ENCODE data around the gene VSTM2L.

Gene VSTM2L

GRCh38 chr20:37911838-37912281 lies 8.9 kb downstream of the VSTM2L start:
- Histone ChIP-seq H3K9me3 (ENCODE audit: control insufficient read depth in 2 of 2, low read length in 2 of 2) (no peaks in the 10 kb centered on the region), H3K36me3 (ENCODE audit: control insufficient read depth in 2 of 2, insufficient read depth in 2 of 2, low read length in 2 of 2) (no peaks in the 10 kb centered on the region), H3K4me3 (ENCODE audit: low read length in 2 of 2) (no peak overlapping the region), H3K9ac (ENCODE audit: low read depth in 1 of 2, low read length in 2 of 2) (no peak overlapping the region), H3K27ac (ENCODE audit: low read depth in 2 of 2, low read length in 2 of 2) (no peak overlapping the region), H3K4me1 (ENCODE audit: control insufficient read depth in 2 of 2, insufficient read depth in 2 of 2, low read length in 2 of 2) (peaks cover 0 to 3% of the 10 kb centered on the region in 2 donors), H3K27me3 (ENCODE audit: control insufficient read depth in 2 of 2, insufficient read depth in 2 of 2, low read length in 2 of 2) (peaks cover 28 to 47% of the 10 kb centered on the region in 2 donors)

GRCh38 chr20:37912874-37913273 lies 9.9 kb downstream of the VSTM2L start:
- Histone ChIP-seq H3K36me3 (ENCODE audit: control insufficient read depth in 2 of 2, insufficient read depth in 2 of 2, low read length in 2 of 2) (no peaks in the 10 kb centered on the region), H3K4me1 (ENCODE audit: control insufficient read depth in 2 of 2, insufficient read depth in 2 of 2, low read length in 2 of 2) (peaks cover 0 to 3% of the 10 kb centered on the region in 2 donors), H3K9me3 (ENCODE audit: control insufficient read depth in 2 of 2, low read length in 2 of 2) (no peaks in the 10 kb centered on the region), H3K9ac (ENCODE audit: low read depth in 1 of 2, low read length in 2 of 2) (no peak overlapping the region), H3K27ac (ENCODE audit: low read depth in 2 of 2, low read length in 2 of 2) (no peak overlapping the region), H3K27me3 (ENCODE audit: control insufficient read depth in 2 of 2, insufficient read depth in 2 of 2, low read length in 2 of 2) (peaks cover 27 to 48% of the 10 kb centered on the region in 2 donors), H3K4me3 (ENCODE audit: low read length in 2 of 2) (no peak overlapping the region)

DNA sequence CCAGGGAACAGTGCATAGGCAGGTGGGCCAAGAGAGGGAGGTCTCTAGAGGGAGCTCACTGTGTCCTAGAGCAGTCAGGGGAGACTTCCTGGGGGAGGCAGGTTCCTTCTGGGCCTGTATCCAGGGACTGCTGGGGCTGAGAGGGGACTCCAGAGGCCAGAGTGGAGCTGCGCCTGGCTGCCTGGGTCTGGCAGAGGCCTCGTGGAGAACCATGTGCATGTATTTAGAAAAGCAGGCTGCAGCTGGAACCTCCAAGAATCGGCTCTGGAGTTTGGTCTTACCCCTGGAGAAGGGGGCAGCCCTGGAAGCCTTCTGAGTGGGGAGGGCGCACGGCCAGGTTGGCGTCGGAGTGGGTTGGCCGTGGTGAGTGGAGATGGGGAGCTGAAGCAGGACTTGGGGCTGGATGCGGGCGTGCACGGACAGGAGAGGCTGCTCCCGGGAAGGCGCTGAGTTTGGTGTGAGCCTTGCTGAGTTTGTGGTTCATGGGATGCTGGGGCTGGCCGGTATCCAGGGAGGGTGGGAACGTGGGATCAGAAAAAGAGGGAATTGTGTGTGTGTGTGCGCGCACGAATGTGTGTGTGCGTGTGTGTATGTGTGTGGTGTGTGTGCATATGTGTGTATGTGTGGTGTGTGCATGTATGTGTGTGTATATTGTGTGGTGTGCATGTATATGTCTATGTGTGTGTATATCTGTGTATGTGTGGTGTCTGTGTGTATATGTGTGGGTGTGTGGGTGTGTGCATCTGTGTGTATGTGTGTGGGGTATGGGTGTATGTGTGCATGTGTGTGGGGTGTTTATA lies 10.8 kb downstream of the VSTM2L start:
- no peaks in the 10 kb centered on the region for H3K36me3 ChIP-seq (ENCODE audit: control insufficient read depth in 2 of 2, insufficient read depth in 2 of 2, low read length in 2 of 2)
- no peak overlapping the region for H3K4me3 ChIP-seq (ENCODE audit: low read length in 2 of 2)
- H3K27me3 ChIP-seq (ENCODE audit: control insufficient read depth in 2 of 2, insufficient read depth in 2 of 2, low read length in 2 of 2) = peaks cover 30 to 52% of the 10 kb centered on the region in 2 donors
- H3K4me1 ChIP-seq (ENCODE audit: control insufficient read depth in 2 of 2, insufficient read depth in 2 of 2, low read length in 2 of 2) = peaks cover 0 to 3% of the 10 kb centered on the region in 2 donors
- no peak overlapping the region for H3K9ac ChIP-seq (ENCODE audit: low read depth in 1 of 2, low read length in 2 of 2)
- H3K27ac ChIP-seq (ENCODE audit: low read depth in 2 of 2, low read length in 2 of 2) = no peak overlapping the region
- H3K9me3 ChIP-seq (ENCODE audit: control insufficient read depth in 2 of 2, low read length in 2 of 2) = no peaks in the 10 kb centered on the region

- peaks cover 30 to 52% of the 10 kb centered on the region in 2 donors for H3K27me3 ChIP-seq (ENCODE audit: control insufficient read depth in 2 of 2, insufficient read depth in 2 of 2, low read length in 2 of 2)
- H3K9me3 ChIP-seq (ENCODE audit: control insufficient read depth in 2 of 2, low read length in 2 of 2) = no peaks in the 10 kb centered on the region
- no peak overlapping the region for H3K4me3 ChIP-seq (ENCODE audit: low read length in 2 of 2)
- H3K36me3 ChIP-seq (ENCODE audit: control insufficient read depth in 2 of 2, insufficient read depth in 2 of 2, low read length in 2 of 2) = no peaks in the 10 kb centered on the region
- no peak overlapping the region for H3K27ac ChIP-seq (ENCODE audit: low read depth in 2 of 2, low read length in 2 of 2)
- no peak overlapping the region for H3K9ac ChIP-seq (ENCODE audit: low read depth in 1 of 2, low read length in 2 of 2)
- peaks cover 0 to 3% of the 10 kb centered on the region in 2 donors for H3K4me1 ChIP-seq (ENCODE audit: control insufficient read depth in 2 of 2, insufficient read depth in 2 of 2, low read length in 2 of 2)
Observed at GRCh38 chr20:37914367-37914671, 11.4 kb downstream of the VSTM2L start.

DNA sequence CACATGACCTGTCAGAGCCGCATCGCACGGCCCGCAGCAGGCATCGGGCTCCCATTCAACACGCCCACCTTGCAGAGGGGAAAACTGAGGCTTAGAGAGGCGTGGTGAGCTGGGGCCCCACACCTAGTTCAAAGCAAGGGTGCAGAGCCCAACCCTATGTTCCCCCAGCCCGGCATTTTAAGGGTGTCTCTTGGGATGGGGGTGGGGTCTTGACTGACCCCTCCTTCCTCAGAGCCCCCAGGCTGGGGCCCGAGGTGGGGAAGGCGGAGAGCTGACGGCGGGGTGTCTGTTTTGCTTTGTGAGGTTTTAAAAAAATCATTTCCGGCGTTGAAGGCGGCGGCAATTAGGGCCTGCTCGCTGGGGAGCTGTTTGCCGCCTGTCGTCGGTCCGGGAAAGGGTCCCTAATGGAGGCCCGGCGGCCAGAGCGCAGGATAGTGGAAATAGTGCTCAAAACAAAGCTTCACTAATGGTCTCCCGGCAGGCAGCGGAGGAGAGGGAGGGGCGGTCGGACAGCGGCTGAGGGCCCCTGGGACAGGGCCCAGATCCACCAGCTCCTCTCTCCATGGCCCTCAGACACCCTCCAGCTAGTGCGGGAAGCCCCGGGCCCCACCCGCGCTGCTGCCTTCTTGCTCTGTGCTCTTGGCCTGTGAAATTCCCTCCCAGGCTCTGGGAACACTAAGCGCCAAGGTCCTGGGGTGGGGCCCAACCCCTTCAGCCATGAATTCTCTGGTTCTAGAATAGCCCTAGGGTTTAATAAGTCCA lies 11.9 kb downstream of the VSTM2L start:
- Histone ChIP-seq H3K27ac (ENCODE audit: low read depth in 2 of 2, low read length in 2 of 2) (no peak overlapping the region), H3K36me3 (ENCODE audit: control insufficient read depth in 2 of 2, insufficient read depth in 2 of 2, low read length in 2 of 2) (no peaks in the 10 kb centered on the region), H3K4me3 (ENCODE audit: low read length in 2 of 2) (peak overlapping the region; percentile 6 to 31), H3K4me1 (ENCODE audit: control insufficient read depth in 2 of 2, insufficient read depth in 2 of 2, low read length in 2 of 2) (peaks cover 0 to 3% of the 10 kb centered on the region in 2 donors), H3K9ac (ENCODE audit: low read depth in 1 of 2, low read length in 2 of 2) (peak overlapping the region; percentile 6 to 34), H3K9me3 (ENCODE audit: control insufficient read depth in 2 of 2, low read length in 2 of 2) (no peaks in the 10 kb centered on the region), H3K27me3 (ENCODE audit: control insufficient read depth in 2 of 2, insufficient read depth in 2 of 2, low read length in 2 of 2) (peaks cover 33 to 52% of the 10 kb centered on the region in 2 donors)

- Histone ChIP-seq H3K9me3 (ENCODE audit: control insufficient read depth in 2 of 2, low read length in 2 of 2) (no peaks in the 10 kb centered on the region), H3K27me3 (ENCODE audit: control insufficient read depth in 2 of 2, insufficient read depth in 2 of 2, low read length in 2 of 2) (peaks cover 35 to 52% of the 10 kb centered on the region in 2 donors), H3K4me3 (ENCODE audit: low read length in 2 of 2) (no peak overlapping the region), H3K4me1 (ENCODE audit: control insufficient read depth in 2 of 2, insufficient read depth in 2 of 2, low read length in 2 of 2) (peaks cover 0 to 3% of the 10 kb centered on the region in 2 donors), H3K9ac (ENCODE audit: low read depth in 1 of 2, low read length in 2 of 2) (no peak overlapping the region), H3K36me3 (ENCODE audit: control insufficient read depth in 2 of 2, insufficient read depth in 2 of 2, low read length in 2 of 2) (no peaks in the 10 kb centered on the region), H3K27ac (ENCODE audit: low read depth in 2 of 2, low read length in 2 of 2) (no peak overlapping the region)
Observed at GRCh38 chr20:37915434-37915787, 12.5 kb downstream of the VSTM2L start.

DNA sequence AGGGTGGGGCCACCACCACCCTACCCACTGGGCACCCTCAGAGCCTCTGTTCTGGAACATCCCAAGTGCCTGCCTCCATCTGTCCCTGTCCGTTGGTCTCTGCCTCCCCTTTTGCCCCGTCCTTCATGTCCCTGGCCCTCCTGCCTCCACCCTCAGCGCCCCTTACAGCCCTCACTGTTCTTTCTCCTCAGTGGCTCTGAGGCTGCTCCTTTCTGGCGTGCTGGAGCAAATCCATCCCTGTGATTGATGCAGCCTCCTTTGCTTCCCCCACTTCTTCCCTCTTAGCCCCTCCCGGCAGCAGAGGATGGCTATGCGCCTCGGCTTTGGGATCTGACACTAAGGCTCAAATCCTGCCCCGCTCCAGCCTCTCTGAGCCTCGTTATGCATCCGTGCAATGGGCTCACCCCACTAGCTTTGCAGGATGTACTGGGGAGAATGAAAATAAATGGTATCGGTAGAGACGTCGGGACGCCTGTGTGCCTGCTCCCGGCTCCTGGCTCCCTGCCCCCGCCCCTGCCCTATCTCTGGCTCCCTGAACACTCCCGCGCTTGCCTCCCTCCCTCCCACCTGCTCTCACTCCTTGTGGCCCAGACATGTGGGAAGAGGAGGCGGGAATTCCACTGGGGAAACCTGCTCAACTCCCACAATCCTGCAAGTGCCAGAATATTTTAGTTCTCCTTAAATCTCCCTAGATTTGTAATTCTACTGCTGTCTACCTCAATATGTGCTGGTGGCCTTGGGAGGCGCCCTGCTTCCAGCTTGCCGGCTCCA lies 13.1 kb downstream of the VSTM2L start:
- Histone ChIP-seq H3K27ac (ENCODE audit: low read depth in 2 of 2, low read length in 2 of 2) (no peak overlapping the region), H3K9me3 (ENCODE audit: control insufficient read depth in 2 of 2, low read length in 2 of 2) (no peaks in the 10 kb centered on the region), H3K4me1 (ENCODE audit: control insufficient read depth in 2 of 2, insufficient read depth in 2 of 2, low read length in 2 of 2) (peaks cover 0 to 3% of the 10 kb centered on the region in 2 donors), H3K4me3 (ENCODE audit: low read length in 2 of 2) (no peak overlapping the region), H3K27me3 (ENCODE audit: control insufficient read depth in 2 of 2, insufficient read depth in 2 of 2, low read length in 2 of 2) (peaks cover 35 to 56% of the 10 kb centered on the region in 2 donors), H3K9ac (ENCODE audit: low read depth in 1 of 2, low read length in 2 of 2) (no peak overlapping the region), H3K36me3 (ENCODE audit: control insufficient read depth in 2 of 2, insufficient read depth in 2 of 2, low read length in 2 of 2) (no peaks in the 10 kb centered on the region)

GRCh38 chr20:37917461-37917860 lies 14.5 kb downstream of the VSTM2L start:
- Histone ChIP-seq H3K4me1 (ENCODE audit: control insufficient read depth in 2 of 2, insufficient read depth in 2 of 2, low read length in 2 of 2) (peaks cover 0 to 3% of the 10 kb centered on the region in 2 donors), H3K27me3 (ENCODE audit: control insufficient read depth in 2 of 2, insufficient read depth in 2 of 2, low read length in 2 of 2) (peaks cover 27 to 46% of the 10 kb centered on the region in 2 donors), H3K36me3 (ENCODE audit: control insufficient read depth in 2 of 2, insufficient read depth in 2 of 2, low read length in 2 of 2) (no peaks in the 10 kb centered on the region), H3K9me3 (ENCODE audit: control insufficient read depth in 2 of 2, low read length in 2 of 2) (no peaks in the 10 kb centered on the region), H3K4me3 (ENCODE audit: low read length in 2 of 2) (no peak overlapping the region), H3K27ac (ENCODE audit: low read depth in 2 of 2, low read length in 2 of 2) (no peak overlapping the region), H3K9ac (ENCODE audit: low read depth in 1 of 2, low read length in 2 of 2) (no peak overlapping the region)

DNA sequence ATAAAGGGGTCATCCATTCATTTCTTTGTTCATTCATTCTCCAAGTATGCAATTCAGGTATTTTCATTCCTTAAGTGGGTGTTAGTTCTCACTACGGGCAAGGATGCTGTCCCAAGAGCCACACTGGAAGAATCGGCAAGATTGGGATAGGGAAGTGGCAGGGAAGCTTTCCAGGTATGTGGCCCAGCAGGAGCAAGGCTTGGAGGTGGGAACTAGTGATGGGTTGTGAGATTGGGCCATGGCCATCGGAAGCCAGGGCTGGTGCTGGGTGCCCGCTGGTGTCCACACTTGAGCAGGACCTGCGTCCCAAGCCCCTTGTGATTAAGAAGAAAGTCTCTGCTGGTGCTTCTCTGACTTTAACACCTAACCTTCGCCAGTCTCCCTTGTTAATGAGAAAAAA lies 15.1 kb downstream of the VSTM2L start:
- no peaks in the 10 kb centered on the region for H3K9me3 ChIP-seq (ENCODE audit: control insufficient read depth in 2 of 2, low read length in 2 of 2)
- H3K27ac ChIP-seq (ENCODE audit: low read depth in 2 of 2, low read length in 2 of 2) = no peak overlapping the region
- H3K9ac ChIP-seq (ENCODE audit: low read depth in 1 of 2, low read length in 2 of 2) = no peak overlapping the region
- no peaks in the 10 kb centered on the region for H3K36me3 ChIP-seq (ENCODE audit: control insufficient read depth in 2 of 2, insufficient read depth in 2 of 2, low read length in 2 of 2)
- peaks cover 0 to 3% of the 10 kb centered on the region in 2 donors for H3K4me1 ChIP-seq (ENCODE audit: control insufficient read depth in 2 of 2, insufficient read depth in 2 of 2, low read length in 2 of 2)
- peaks cover 26 to 42% of the 10 kb centered on the region in 2 donors for H3K27me3 ChIP-seq (ENCODE audit: control insufficient read depth in 2 of 2, insufficient read depth in 2 of 2, low read length in 2 of 2)
- H3K4me3 ChIP-seq (ENCODE audit: low read length in 2 of 2) = no peak overlapping the region
